DMS53 (cell line): ENCODE measurements around the gene BICD1.
A peak's percentile ranks its signal among the peaks of the same experiment; 100 is the strongest.

ENCODE experiments used
- DNase-seq: peaks from one replicate; lab custom pipeline; 2025; lab: John Stamatoyannopoulos, UW

The BICD1 gene

GRCh38 chr12:32402170-32402569 lies 295.5 kb downstream of the BICD1 start:
- DNase-seq, result no peak

GRCh38 chr12:32402946-32403345 lies 296.3 kb downstream of the BICD1 start:
- no peak for DNase-seq

GRCh38 chr12:32407795-32408194 lies 301.1 kb downstream of the BICD1 start:
- no peak for DNase-seq

- DNase-seq, result no peak
Observed at GRCh38 chr12:32413412-32413811, 306.8 kb downstream of the BICD1 start.

GRCh38 chr12:32418221-32418620 lies 311.6 kb downstream of the BICD1 start:
- no peak for DNase-seq

GRCh38 chr12:32418903-32419519 lies 312.4 kb downstream of the BICD1 start:
- DNase-seq, result peak; percentile 21

- DNase-seq, result no peak
Observed at GRCh38 chr12:32419520-32419960, 312.9 kb downstream of the BICD1 start.

- DNase-seq, result no peak
Observed at GRCh38 chr12:32420356-32420755, 313.7 kb downstream of the BICD1 start.

- DNase-seq, result no peak
Observed at GRCh38 chr12:32423559-32423958, 316.9 kb downstream of the BICD1 start.

- no peak for DNase-seq
Observed at GRCh38 chr12:32431025-32431424, 324.4 kb downstream of the BICD1 start.
